Measurements from ENCODE around the gene L2HGDH.

The L2HGDH gene

GRCh38 chr14:50357124-50357523 lies 45.1 kb upstream of the L2HGDH start:
- no peak for TF ChIP-seq POLR2AphosphoS5 (IDR thresholded peaks at IDR 0.05; ENCODE audit: low read depth, low read length)
- TF ChIP-seq FOXP2 (optimal IDR thresholded peaks at IDR 0.05; ENCODE audit: borderline replicate concordance, extremely low read depth, extremely low read length, insufficient read depth) = no peak
- TF ChIP-seq REST (IDR thresholded peaks at IDR 0.05; ENCODE audit: insufficient read depth in 1 of 2, low read depth in 2 of 2, low read length in 2 of 2) = no peak
- TF ChIP-seq SIN3A (IDR thresholded peaks at IDR 0.05; ENCODE audit: borderline replicate concordance, insufficient read depth, low read length) = no peak
- TF ChIP-seq TAF1 (IDR thresholded peaks at IDR 0.05; ENCODE audit: borderline replicate concordance, insufficient read depth, low read length) = no peak

GRCh38 chr14:50355692-50356091 lies 43.7 kb upstream of the L2HGDH start:
- TF ChIP-seq REST (IDR thresholded peaks at IDR 0.05; ENCODE audit: insufficient read depth in 1 of 2, low read depth in 2 of 2, low read length in 2 of 2) = no peak
- no peak for TF ChIP-seq TAF1 (IDR thresholded peaks at IDR 0.05; ENCODE audit: borderline replicate concordance, insufficient read depth, low read length)
- no peak for TF ChIP-seq POLR2AphosphoS5 (IDR thresholded peaks at IDR 0.05; ENCODE audit: low read depth, low read length)

- no peak for TF ChIP-seq FOXP2 (optimal IDR thresholded peaks at IDR 0.05; ENCODE audit: borderline replicate concordance, extremely low read depth, extremely low read length, insufficient read depth)
- no peak for TF ChIP-seq REST (IDR thresholded peaks at IDR 0.05; ENCODE audit: insufficient read depth in 1 of 2, low read depth in 2 of 2, low read length in 2 of 2)
- no peak for TF ChIP-seq POLR2AphosphoS5 (IDR thresholded peaks at IDR 0.05; ENCODE audit: low read depth, low read length)
- TF ChIP-seq TAF1 (IDR thresholded peaks at IDR 0.05; ENCODE audit: borderline replicate concordance, insufficient read depth, low read length) = no peak
- no peak for TF ChIP-seq SIN3A (IDR thresholded peaks at IDR 0.05; ENCODE audit: borderline replicate concordance, insufficient read depth, low read length)
Observed at GRCh38 chr14:50354527-50354926, 42.5 kb upstream of the L2HGDH start.

GRCh38 chr14:50353126-50353525 lies 41.1 kb upstream of the L2HGDH start:
- TF ChIP-seq TAF1 (IDR thresholded peaks at IDR 0.05; ENCODE audit: borderline replicate concordance, insufficient read depth, low read length) (no peak), FOXP2 (optimal IDR thresholded peaks at IDR 0.05; ENCODE audit: borderline replicate concordance, extremely low read depth, extremely low read length, insufficient read depth) (no peak), REST (IDR thresholded peaks at IDR 0.05; ENCODE audit: insufficient read depth in 1 of 2, low read depth in 2 of 2, low read length in 2 of 2) (no peak), SIN3A (IDR thresholded peaks at IDR 0.05; ENCODE audit: borderline replicate concordance, insufficient read depth, low read length) (no peak), POLR2AphosphoS5 (IDR thresholded peaks at IDR 0.05; ENCODE audit: low read depth, low read length) (no peak)

- TF ChIP-seq SIN3A (IDR thresholded peaks at IDR 0.05; ENCODE audit: borderline replicate concordance, insufficient read depth, low read length) (no peak), REST (IDR thresholded peaks at IDR 0.05; ENCODE audit: insufficient read depth in 1 of 2, low read depth in 2 of 2, low read length in 2 of 2) (no peak), FOXP2 (optimal IDR thresholded peaks at IDR 0.05; ENCODE audit: borderline replicate concordance, extremely low read depth, extremely low read length, insufficient read depth) (no peak), POLR2AphosphoS5 (IDR thresholded peaks at IDR 0.05; ENCODE audit: low read depth, low read length) (no peak), TAF1 (IDR thresholded peaks at IDR 0.05; ENCODE audit: borderline replicate concordance, insufficient read depth, low read length) (no peak)
Observed at GRCh38 chr14:50352584-50352983, 40.6 kb upstream of the L2HGDH start.
